ENCODE measurements around the gene UNC80.
"Not testable (repeated sequence)": the region's sequence is repeated elsewhere in the genome, so short reads cannot be mapped to it uniquely, and the experiment has no call there.

The UNC80 gene

GRCh38 chr2:209773377-209773776 lies 1.7 kb downstream of the UNC80 start:
- H3K4me3 ChIP-seq (ENCODE audit: low read depth, low read length), result no peak overlapping the region
- no peak for DNase-seq (ENCODE audit: low read depth)
- no peak for TF ChIP-seq CTCF (IDR thresholded peaks at IDR 0.05; ENCODE audit: insufficient read depth, low read depth, low read length, missing control alignments)

GRCh38 chr2:209787416-209787815 lies 15.8 kb downstream of the UNC80 start:
- no peak for TF ChIP-seq CTCF (IDR thresholded peaks at IDR 0.05; ENCODE audit: insufficient read depth, low read depth, low read length, missing control alignments)
- DNase-seq (ENCODE audit: low read depth), result no peak
- no peak overlapping the region for H3K4me3 ChIP-seq (ENCODE audit: low read depth, low read length)

GRCh38 chr2:209788925-209789324 lies 17.3 kb downstream of the UNC80 start:
- no peak for DNase-seq (ENCODE audit: low read depth)
- no peak overlapping the region for H3K4me3 ChIP-seq (ENCODE audit: low read depth, low read length)
- TF ChIP-seq CTCF (IDR thresholded peaks at IDR 0.05; ENCODE audit: insufficient read depth, low read depth, low read length, missing control alignments), result no peak

- no peak for DNase-seq (ENCODE audit: low read depth)
- H3K4me3 ChIP-seq (ENCODE audit: low read depth, low read length), result no peak overlapping the region; the same call in 1 of the 2 replicates
- TF ChIP-seq CTCF (IDR thresholded peaks at IDR 0.05; ENCODE audit: insufficient read depth, low read depth, low read length, missing control alignments), result no peak
These were observed 18.6 kb downstream of the UNC80 start for GRCh38 chr2:209790066-209790728.

GRCh38 chr2:209791151-209791550 lies 19.5 kb downstream of the UNC80 start:
- DNase-seq (ENCODE audit: low read depth), result no peak
- no peak for TF ChIP-seq CTCF (IDR thresholded peaks at IDR 0.05; ENCODE audit: insufficient read depth, low read depth, low read length, missing control alignments)
- H3K4me3 ChIP-seq (ENCODE audit: low read depth, low read length), result no peak overlapping the region

GRCh38 chr2:209795425-209795824 lies 23.8 kb downstream of the UNC80 start:
- not testable (repeated sequence) for DNase-seq (ENCODE audit: low read depth); H3K4me3 ChIP-seq (ENCODE audit: low read depth, low read length)

- no peak overlapping the region for H3K4me3 ChIP-seq (ENCODE audit: low read depth, low read length)
- TF ChIP-seq CTCF (IDR thresholded peaks at IDR 0.05; ENCODE audit: insufficient read depth, low read depth, low read length, missing control alignments), result no peak
- no peak for DNase-seq (ENCODE audit: low read depth)
These were observed 33.7 kb downstream of the UNC80 start for GRCh38 chr2:209805351-209805750.

All from GM12865 (cell line).